HG03060 (cell line): Measurements from ENCODE around the gene SLC29A2.
"Not testable (repeated sequence)": the region's sequence is repeated elsewhere in the genome, so short reads cannot be mapped to it uniquely, and the experiment has no call there.

ENCODE experiments used
- ATAC-seq: cut with Tn5 transposase; IDR thresholded peaks from one replicate; pipeline ENCODE4 v1.9.1; 2021; ENCODE audit warnings: low read depth, moderate number of reproducible peaks; ENCODE audit not compliant: unreplicated experiment

SLC29A2 gene

DNA sequence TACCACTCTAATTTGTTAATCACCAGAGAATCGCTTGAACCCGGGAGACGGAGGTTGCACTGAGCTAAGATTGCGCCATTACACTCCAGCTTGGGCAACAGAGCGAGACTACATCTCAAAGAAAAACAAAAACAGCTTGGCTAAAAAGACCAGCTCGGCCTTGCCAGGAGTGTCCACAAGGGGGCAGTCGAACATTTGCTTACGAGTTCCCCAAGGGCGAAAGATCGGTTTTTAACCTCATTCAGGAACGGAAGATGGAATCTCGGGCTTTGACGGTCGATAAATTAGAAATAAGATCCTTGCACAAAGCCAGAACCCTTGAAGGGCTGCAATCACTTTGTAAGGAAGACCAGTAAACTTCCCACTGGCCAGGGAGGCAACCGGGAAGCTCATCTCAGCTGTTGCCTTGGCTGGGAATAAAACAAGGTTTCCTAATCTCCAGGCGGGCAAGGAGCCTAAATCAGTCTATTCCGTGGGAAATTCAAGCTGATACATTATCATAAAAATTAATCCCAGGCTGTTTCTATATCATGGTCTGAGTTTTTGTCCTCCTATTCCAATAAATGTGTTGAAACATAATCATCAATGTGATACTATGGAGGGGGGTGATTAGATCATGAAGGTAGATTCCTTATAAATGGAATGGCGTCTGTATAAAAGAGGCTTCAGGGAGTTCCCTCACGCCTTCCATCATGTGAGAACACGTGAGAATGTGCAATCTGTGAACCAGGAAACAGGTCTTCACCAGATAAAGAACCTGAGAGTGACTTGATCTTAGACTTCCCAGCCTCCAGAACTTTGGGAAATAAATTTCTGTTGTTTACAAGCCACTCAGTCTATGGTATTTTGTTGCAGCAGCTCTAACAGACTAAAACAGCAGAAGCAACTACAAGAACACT lies 14.9 kb upstream of the SLC29A2 start:
- ATAC-seq: no peak

DNA sequence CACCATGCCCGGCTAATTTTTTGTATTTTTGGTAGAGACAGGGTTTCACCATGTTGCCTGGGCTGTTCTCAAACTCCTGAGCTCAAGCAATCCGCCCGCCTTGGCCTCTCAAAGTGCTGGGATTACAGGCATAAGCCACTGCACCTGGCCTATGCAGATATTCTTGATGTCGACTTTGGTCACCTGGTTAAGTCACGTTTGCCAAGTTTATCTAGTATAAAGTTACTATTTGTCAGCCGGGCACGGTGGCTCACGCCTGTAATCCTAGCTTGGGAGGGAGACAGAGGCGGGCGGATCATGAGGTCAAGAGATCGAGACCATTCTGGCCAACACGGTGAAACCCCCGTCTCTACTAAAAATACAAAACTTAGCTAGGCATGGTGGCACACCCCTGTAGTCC lies 12.8 kb upstream of the SLC29A2 start:
- not testable (repeated sequence) for ATAC-seq

DNA sequence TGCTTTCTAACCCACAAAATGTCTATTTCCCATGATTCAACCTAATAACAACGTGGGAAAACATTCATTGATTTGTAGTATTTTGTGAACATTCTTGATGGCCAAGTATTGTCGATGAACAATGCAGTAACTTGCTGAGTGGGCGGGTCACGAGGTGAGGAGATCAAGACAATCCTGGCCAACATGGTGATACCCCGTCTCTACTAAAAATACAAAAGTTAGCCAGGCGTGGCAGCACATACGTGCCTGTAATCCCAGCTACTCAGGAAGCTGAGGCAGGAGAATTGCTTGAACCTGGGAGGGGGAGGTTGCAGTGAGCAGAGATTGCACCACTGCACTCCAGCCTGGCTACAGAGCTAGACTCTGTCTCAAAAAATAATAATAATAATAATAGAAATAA lies 8.7 kb upstream of the SLC29A2 start:
- not testable (repeated sequence) for ATAC-seq

DNA sequence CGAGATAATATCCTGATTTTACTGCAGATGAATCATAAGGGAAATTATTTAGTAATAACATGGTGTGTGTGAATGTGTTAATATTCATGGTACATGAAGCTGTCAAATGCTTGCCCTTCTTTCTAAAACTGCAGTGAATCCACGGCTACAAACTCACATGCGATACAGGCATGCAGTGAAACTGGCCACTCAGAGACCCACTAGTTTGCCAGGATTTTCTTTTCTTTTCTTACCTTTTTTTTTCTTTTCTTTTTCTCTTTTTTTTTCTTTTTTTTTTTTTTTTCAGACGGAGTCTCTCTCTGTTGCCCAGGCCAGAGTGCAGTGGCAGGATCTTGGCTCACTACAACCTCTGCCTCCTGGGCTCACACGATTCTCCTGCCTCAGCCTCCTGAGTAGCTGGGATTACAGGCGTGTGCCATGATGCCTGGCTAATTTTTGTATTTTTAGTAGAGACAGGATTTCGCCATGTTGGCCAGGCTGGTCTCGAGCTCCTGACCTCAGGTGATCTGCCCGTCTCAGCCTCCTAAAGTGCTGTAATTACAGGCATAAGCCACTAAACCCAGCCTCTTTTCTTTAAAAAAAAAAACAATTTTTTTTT lies 2.2 kb upstream of the SLC29A2 start:
- not testable (repeated sequence) for ATAC-seq

DNA sequence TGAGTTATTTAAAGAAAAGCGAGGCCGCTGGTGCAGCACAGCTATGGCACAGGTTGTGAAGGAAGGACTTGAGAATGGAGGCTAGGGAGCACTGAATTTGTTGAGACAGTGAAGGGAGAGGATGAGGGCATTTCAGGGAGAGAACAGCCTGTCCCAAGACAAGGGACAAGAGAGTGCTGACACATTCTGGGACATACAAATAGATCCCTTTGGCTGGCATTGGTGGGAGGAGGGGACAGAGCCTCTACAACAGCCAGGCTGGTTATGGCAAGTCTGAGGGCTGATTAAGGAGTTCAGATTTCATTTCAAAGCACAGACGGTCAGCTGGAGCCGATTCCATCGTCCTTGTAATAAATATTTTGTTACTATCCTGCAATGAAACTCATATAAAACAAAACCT lies 1.7 kb upstream of the SLC29A2 start:
- ATAC-seq: no peak

DNA sequence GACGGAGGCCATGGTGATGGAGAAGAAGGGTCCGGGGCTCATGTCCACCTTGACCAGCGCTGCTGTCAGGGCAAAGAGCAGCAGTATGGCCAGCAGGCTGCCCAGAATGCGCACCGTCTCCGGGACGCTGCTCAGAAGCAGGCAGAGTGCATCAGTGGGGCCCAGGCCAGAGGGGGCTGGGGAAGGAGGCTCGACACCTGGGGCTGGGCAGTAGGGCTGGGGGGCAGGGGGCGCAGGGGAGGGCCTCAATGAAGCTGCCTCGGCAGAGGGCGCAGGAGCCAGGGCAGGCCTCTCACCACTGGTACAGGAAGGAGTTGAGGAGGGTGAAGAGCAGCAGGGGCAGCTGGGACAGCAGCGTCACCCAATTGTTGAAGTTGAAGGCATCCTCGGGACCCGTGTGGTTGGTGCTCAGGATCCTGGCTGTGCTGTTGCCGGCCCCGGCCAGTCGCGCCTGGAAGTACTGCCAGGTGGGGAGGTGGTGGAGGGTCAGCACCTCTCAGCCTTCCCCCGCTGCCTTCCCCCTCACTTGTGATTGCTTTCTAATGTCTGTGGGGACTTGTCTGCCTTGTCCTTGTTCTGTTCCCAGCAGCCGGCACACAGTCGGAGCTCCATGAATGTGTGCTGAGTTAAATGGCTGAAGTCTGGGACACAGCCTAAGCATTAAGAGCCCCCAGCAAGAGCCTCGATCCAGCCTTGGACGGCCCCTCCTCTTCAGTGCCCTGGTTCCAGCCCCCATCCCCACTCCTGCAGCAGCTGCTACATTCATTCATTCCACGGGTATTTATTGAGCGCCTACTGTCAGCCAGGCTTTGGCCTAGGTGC lies 2.3 kb downstream of the SLC29A2 start:
- ATAC-seq: no peak

DNA sequence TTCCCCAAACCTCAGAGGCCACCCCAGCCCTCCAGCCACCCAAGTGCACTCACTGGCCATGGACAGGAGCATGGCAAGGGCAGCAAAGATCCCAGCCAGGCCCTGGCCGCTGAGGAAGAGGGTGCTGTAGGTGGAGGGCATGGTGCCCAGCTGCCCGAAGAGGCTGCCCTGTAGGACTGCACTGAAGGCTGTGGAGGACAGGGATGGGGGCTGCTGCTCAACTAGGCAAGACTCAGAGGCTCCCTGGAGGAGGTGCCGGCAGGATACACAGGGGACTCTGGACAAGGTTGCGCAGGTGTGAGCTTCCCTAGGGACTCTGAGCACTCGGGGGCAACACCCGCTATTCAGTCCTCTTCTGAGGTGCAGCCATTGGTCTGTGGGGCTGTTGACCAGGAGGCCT lies 3.1 kb downstream of the SLC29A2 start:
- no peak for ATAC-seq

DNA sequence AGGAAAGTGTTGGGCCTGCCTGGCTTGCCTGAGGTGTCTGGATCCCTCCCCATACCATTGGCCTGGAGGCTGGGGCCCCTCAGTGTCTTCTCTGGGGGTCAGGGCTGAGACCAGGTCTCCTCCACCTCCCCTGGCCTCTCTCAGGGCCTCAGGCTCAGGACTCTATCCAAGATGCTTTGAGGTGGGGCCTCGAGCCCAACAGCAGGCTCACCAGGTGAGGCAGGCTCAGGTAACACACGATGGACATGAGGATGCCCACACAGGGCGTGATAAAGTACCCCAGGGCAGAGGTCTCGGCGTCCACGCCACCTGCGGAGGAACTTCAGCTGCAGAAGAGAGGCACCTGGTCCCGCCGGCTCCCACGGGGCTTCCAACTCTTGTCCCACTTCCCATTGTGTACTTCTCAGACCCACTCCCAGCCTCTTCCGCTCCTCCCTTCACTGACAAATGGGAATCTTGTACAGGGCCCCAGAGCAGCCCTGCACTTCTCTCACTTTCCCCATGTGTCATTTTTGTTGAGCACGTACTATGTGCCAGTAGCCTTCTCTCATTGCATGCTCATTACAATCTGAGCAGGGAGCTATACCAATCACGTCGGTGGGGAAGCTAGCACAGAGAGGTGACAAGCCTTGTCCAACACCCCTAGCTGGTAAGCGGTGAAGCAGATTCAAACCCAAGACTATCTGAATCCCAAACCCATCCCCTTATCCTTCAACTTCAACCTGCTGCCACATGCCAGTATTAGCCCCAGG lies 3.8 kb downstream of the SLC29A2 start:
- no peak for ATAC-seq

DNA sequence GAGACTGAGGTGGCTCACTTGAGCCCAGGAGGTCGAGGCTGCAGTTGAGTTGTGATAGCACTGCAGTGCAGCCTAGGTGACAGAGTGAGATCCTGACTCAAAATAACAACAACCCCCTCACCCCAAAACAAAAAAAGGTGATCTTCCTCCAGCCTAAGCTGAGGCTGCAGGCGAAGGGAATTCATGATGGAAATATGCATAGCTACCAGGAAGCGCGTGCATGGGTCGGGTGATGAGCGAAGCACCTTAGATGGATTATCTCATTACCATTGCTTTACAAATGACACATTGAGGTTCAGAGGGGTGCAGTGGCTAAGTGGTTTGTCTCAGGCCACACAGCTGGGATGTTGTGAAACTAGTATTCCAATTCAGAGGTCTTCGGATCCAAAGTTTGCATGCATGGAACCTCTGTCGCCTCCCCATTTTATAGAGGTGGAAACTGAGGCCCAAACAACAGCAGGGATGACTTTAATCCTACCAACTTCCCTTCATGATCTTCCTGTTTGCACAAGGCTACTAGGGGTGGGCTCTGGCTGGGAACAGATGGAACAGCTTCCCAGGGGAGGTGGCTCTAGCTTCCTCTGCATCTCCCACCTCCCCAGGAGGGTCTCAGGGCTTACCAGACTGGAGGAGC lies 4.6 kb downstream of the SLC29A2 start:
- no peak for ATAC-seq

DNA sequence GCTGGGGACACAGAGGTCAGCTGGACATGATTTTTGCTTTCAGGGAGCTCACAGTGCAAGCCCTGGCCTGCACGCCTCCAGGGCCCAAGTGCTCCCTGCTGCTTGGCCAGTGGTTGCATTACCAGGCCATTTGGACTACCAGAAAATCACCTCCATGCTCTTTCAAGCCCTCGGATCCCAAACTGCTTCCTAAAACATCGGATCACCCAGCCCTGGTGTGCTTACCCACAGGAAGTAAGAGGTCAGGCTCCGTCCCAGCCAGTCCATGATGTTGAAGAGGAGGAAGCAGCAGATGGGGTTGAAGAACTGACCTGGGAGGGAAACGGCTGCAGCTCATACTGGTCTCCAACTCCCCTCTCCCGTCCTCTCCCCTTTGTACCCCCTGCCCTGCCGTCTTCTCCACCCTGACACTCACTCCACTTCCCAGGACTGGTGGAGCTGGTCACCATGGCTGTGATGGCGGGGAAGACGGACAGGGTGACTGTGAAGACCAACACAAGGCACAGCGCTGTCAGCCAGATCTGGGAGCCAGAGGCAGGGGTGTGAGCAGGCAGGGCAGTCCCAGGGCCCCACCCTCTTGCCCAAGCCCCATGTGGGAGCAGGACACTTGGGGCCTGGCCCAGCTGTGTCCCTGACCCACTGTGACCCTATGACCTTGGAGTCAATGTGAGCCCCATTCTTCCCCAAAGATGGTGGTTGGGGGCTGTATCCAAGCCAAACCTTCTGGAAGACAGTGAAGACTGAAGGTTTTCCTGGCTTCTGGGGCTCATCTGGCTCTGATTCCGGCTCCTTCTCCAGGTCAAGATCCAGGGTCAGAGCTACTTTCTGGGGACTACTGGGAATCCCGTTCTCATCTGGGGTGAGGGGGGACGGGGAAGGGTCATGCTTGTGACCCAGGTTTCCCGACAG lies 5.6 kb downstream of the SLC29A2 start:
- ATAC-seq: no peak

DNA sequence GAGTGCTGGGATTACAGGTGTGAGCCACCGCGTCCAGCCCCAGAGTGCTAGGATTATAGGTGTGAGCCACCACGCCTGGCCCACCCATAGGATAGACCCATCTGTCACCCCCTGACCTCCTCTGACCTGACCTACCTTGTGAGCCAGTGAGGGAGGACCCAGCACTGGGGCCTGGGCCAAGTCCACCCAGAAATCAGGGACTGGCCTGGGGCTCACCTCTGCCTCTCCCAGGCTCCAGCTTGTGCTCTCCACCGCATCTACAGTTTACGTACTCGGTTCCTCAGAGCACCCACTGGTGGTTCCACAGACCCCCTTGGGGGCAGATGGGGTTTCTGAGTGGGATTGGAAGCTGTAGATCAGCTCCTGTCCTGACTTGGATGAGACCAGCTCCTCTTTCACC lies 6.4 kb downstream of the SLC29A2 start:
- ATAC-seq: no peak

DNA sequence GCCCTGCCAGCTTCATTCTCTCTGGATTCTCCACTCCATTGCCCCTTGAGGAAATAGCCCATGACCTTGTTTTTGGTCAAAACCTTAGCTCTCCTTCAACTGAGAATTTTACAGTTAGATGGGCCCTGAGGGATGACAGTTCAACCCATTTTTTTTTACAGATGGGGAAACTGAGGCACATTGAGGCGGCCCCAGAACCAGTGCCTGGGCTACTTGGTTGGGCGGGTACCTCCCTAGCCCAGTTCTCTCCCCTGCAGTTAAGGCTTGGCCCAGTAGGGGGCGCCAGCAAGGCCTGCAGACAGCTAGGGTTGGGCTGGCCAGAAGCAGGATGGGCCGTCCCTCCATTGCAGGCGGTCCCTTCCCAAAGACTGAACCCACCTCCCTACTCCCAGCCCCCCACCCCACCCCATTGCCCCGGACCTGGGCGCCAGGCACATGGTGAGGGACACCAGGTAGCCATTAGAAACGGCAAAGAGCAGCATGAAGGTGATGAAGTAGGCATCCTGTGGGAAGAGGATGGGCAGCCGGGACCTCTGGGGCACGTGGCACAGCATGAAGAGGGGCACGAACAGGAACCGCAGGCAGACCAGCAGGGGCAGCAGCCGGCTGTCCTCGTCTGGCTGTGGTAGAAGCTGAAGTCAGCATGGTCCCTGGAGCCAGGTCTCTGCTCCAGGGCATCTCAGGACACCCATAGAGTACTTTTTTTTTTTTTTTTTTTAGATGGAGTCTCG lies 7.6 kb downstream of the SLC29A2 start:
- no peak for ATAC-seq

DNA sequence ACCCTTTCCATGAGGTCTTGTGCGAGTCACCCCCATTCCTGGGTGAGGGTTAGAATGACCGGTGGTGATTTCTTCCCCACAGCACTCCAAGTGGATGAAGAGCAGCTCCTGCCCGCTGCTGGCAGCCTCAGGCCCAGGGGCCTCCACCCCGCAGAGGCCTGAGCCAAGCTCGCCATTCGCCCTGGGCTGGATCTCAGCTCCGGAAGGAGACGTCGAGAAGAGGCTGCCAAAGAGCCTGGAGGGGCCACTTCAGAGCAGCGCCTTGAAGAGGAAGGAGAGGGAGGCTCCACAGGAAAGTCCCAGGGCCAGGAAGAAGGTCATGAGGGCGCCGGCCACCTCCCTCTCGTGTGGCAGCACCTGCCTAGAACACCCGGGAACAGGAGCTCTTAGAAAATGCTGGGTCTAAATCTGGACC lies 8.4 kb downstream of the SLC29A2 start:
- no peak for ATAC-seq

DNA sequence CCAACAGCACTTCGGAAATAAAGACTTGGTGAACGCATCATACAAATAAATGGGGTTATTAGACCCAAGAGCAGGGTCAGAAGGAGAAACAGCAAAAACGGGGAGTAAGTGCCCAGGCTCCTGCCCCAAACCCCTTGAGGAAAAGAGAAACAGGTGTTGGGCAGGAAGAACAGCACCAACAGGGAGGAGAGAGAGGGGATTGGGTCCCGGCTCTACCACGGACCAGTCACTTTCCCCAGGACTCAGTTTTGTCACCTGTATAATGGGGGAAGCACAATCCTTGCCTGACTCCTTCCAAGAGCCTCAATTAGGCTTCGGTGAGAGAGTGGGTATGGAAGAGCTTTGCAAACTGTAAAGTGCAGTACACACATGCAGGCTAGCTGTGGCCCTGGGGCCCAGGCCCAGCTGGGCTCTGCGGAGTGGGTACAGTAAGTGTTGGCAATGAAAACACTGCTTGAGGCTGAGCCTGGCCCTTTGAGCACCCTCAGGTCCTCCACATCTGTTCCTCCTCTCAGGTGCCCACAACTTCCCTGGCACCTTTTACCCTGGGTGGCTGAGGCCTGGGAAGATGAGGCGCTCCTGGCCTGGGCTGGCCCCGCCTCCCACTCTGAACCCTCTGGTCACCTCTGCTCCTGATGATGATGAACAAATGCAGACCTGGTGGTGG lies 8.9 kb downstream of the SLC29A2 start:
- no peak for ATAC-seq

DNA sequence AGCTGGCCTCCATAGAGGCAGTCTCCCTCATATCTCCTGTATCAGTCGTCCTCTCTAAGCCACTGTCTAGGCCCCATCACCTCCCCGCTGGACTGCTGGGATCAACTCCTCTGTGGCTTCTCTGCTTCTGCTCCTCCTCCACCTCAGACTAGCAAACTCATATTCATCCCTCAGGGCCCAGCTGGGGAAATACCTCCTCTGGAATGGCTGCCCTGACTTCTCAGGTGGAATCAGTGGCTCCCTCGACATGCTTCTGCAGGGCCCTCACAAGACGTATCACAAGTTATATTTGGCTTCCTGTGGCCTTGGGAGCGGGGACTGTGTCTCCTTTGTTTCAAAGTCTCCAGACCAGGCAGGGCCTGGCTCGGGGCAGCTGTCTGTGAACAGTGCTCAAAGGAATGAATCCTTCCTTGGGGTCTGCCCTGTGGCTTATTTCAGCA lies 10.0 kb downstream of the SLC29A2 start:
- no peak for ATAC-seq

DNA sequence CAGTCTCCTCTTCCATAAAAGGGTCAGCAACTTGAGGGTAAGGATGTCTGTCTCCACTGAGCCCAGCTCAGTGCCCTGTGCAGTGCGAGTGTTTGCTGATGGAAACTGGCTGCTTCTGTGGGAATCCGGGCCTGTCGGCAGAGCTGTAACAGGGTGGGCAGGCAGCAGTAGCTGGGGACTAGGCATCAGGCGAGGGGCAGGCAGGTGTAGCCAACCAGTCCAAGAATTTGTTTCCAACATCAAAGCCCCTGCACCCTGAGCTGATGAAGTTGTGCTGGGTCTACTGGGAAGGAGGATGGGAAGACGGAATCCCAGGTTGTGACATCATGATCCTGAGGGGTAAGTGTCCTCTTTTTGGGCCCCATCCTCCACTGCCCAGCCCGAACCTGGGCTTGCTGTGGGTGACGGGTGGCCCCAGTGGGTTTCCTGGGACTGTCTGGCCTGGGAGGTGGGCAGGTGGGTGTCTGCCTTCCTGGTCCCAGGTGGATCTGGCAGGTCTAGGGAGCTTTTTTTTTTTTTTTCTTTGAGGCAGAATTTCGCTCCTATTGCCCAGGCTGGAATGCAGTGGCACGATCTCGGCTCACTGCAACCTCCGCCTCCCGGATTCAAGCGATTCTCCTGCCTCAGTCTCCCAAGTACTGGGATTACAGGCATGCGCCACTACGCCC lies 11.0 kb downstream of the SLC29A2 start:
- ATAC-seq: no peak

DNA sequence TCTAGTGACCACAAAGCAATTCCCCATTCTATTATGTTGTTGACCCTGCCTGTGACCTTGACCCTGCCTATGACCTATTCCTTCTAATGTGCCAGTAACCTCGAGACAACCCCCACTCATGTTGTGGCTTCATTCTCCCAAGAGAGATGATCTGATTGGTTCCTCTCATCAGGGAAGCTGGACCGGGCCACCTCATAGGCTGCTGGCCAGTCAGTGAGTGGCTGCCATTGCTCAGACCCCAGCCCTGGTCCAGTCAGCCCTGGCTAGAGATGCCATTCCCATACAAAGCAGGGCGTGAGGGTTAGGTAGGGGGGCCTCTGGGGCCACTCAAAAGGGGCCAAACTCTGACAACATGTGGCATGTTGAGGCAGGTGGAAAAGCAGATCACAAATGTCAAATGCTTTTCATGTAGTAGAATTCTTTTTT lies 11.9 kb downstream of the SLC29A2 start:
- no peak for ATAC-seq
